Fibroblast of lung (primary cell): ENCODE measurements around the gene BBX. TPM values are rescaled to one million over a fixed set of nuclear protein-coding genes. Genes with fewer than 3 reads are reported as not detected.
A peak's percentile ranks its signal among the peaks of the same experiment; 100 is the strongest.

Experiments
- DNase-seq, 2 donors: peaks; one replicate each; pipeline versions ENCODE4 v3.0.0 to v3.0.0-alpha.2; 2010; ENCODE audit warnings: low read depth in 2 of 2
- H2AFZ ChIP-seq: 2 replicates; pipeline ENCODE4 v1.5.1; 2012; ENCODE audit warnings: low read length, control low read depth, inconsistent platforms
- H3K27ac ChIP-seq: 2 replicates; pipeline ENCODE4 v1.5.1; 2011; ENCODE audit warnings: low read length, control low read depth; ENCODE audit not compliant: insufficient read depth
- H3K27me3 ChIP-seq: 2 replicates; pipeline ENCODE4 v1.5.1; 2011; ENCODE audit warnings: mild to moderate bottlenecking, low read length; ENCODE audit not compliant: control insufficient read depth, insufficient read depth
- H3K36me3 ChIP-seq: 2 replicates; pipeline ENCODE4 v1.5.1; 2011; ENCODE audit warnings: low read length; ENCODE audit not compliant: control insufficient read depth, insufficient read depth
- H3K4me1 ChIP-seq: 2 replicates; pipeline ENCODE4 v1.5.1; 2011; ENCODE audit warnings: low read length; ENCODE audit not compliant: control insufficient read depth, insufficient read depth; ENCODE audit errors: extremely low read depth
- H3K4me2 ChIP-seq: 2 replicates; pipeline ENCODE4 v1.5.1; 2011; ENCODE audit warnings: low read length, control low read depth; ENCODE audit not compliant: insufficient read depth; ENCODE audit errors: extremely low read depth
- H3K4me3 ChIP-seq, 4 experiments: fragments of 200-600 bp in 1 of 4; sonication (generic) in 1 of 4; replicated peaks in 1 of 4; 2 replicates each; pipeline ENCODE4 v1.5.1; 2011 to 2016; ENCODE audit warnings: low read length in 4 of 4, low read depth in 3 of 4, mild to moderate bottlenecking in 3 of 4, control low read depth in 2 of 4, inconsistent platforms in 1 of 4, mixed read lengths in 1 of 4; ENCODE audit not compliant: insufficient read depth in 1 of 4; ENCODE audit errors: control extremely low read depth in 1 of 4
- H3K79me2 ChIP-seq: 2 replicates; pipeline ENCODE4 v1.5.1; 2012; ENCODE audit warnings: mild to moderate bottlenecking, low read length, inconsistent platforms; ENCODE audit not compliant: control insufficient read depth, insufficient read depth
- H3K9ac ChIP-seq: 2 replicates; pipeline ENCODE4 v1.5.1; 2011; ENCODE audit warnings: mild to moderate bottlenecking, low read length, control low read depth; ENCODE audit not compliant: insufficient read depth
- H3K9me3 ChIP-seq: 2 replicates; pipeline ENCODE4 v1.5.1; 2012; ENCODE audit warnings: low read depth, low read length; ENCODE audit not compliant: control insufficient read depth, insufficient read depth
- H4K20me1 ChIP-seq: 2 replicates; pipeline ENCODE4 v1.5.1; 2011; ENCODE audit warnings: low read length; ENCODE audit not compliant: control insufficient read depth, insufficient read depth; ENCODE audit errors: extremely low read depth
- CTCF ChIP-seq, 2 donors: IDR thresholded peaks in 1 of 2; conservative IDR thresholded peaks in 1 of 2; 1 replicate in 1 of 2; 2 replicates in 1 of 2; pipeline ENCODE4 v1.5.1; 2011 to 2012; ENCODE audit warnings: low read length in 2 of 2, control low read depth in 1 of 2, inconsistent platforms in 1 of 2, low read depth in 1 of 2, mild to moderate bottlenecking in 1 of 2
- EZH2 ChIP-seq: IDR thresholded peaks from 2 replicates; pipeline ENCODE4 v1.5.1; 2012; ENCODE audit warnings: low read length, control low read depth, mild to moderate bottlenecking; ENCODE audit errors: missing control alignments
- polyA plus RNA-seq, 2 donors: library from polyadenylated mRNA; depleted of rRNA in 1 of 2; stranded (reverse) in 1 of 2; unstranded in 1 of 2; fragments of >200 nt; gene quantifications; 2 replicates each; pipeline ENCODE4 v1.2.1, GENCODE V29; 2011 to 2012; ENCODE audit warnings: missing spikeins in 1 of 2
- total RNA-seq: library from RNA; depleted of rRNA; stranded (reverse); fragments of >200 nt; gene quantifications from 2 replicates; pipeline ENCODE4 v1.2.1, GENCODE V29; 2014

BBX gene
- total and polyA plus RNA-seq, 2 donors (not counting 1 experiment from before 2014, with no cell fraction given) = 50.0 to 71.2 TPM

GRCh38 chr3:107738486-107739183, 215.9 kb downstream of the BBX start:
- H3K79me2 ChIP-seq = no peaks in the 10 kb centered on the region
- TF ChIP-seq CTCF (conservative IDR thresholded peaks at IDR 0.05 in 1 of 2, IDR thresholded peaks at IDR 0.05 in 1 of 2; ENCODE audit: low read depth in 1 of 2, low read length in 2 of 2) (no peak), EZH2 (no peak)
- no peaks in the 10 kb centered on the region for H3K36me3 ChIP-seq
- H3K4me1 ChIP-seq = no peaks in the 10 kb centered on the region
- H3K27me3 ChIP-seq = no peaks in the 10 kb centered on the region
- H4K20me1 ChIP-seq = no peaks in the 10 kb centered on the region
- no peak overlapping the region for H3K4me3 ChIP-seq
- no peak overlapping the region for H3K4me2 ChIP-seq
- DNase-seq = no peak
- H2AFZ ChIP-seq = no peak overlapping the region
- no peak overlapping the region for H3K9ac ChIP-seq
- no peak overlapping the region for H3K27ac ChIP-seq
- H3K9me3 ChIP-seq = no peaks in the 10 kb centered on the region

- H4K20me1 ChIP-seq = no peaks in the 10 kb centered on the region
- H3K9me3 ChIP-seq = no peaks in the 10 kb centered on the region
- no peaks in the 10 kb centered on the region for H3K27me3 ChIP-seq
- no peak overlapping the region for H3K27ac ChIP-seq
- H3K36me3 ChIP-seq = no peaks in the 10 kb centered on the region
- no peaks in the 10 kb centered on the region for H3K4me1 ChIP-seq
- H3K4me3 ChIP-seq = no peak overlapping the region
- no peak overlapping the region for H2AFZ ChIP-seq
- TF ChIP-seq EZH2 (no peak), CTCF (conservative IDR thresholded peaks at IDR 0.05 in 1 of 2, IDR thresholded peaks at IDR 0.05 in 1 of 2; ENCODE audit: low read depth in 1 of 2, low read length in 2 of 2) (no peak)
- DNase-seq = no peak
- H3K4me2 ChIP-seq = no peak overlapping the region
- H3K9ac ChIP-seq = no peak overlapping the region
- no peaks in the 10 kb centered on the region for H3K79me2 ChIP-seq
These were observed 216.5 kb downstream of the BBX start for GRCh38 chr3:107739227-107739626.

- Histone ChIP-seq H3K4me2 (no peak overlapping the region), H2AFZ (no peak overlapping the region), H3K27ac (no peak overlapping the region), H4K20me1 (no peaks in the 10 kb centered on the region), H3K4me1 (no peaks in the 10 kb centered on the region), H3K9me3 (no peaks in the 10 kb centered on the region), H3K9ac (no peak overlapping the region), H3K79me2 (no peaks in the 10 kb centered on the region), H3K27me3 (no peaks in the 10 kb centered on the region), H3K36me3 (no peaks in the 10 kb centered on the region), H3K4me3 (no peak overlapping the region)
- peak; percentile 18 to 63 for DNase-seq
- TF ChIP-seq EZH2 (no peak), CTCF (conservative IDR thresholded peaks at IDR 0.05 in 1 of 2, IDR thresholded peaks at IDR 0.05 in 1 of 2; ENCODE audit: low read depth in 1 of 2, low read length in 2 of 2) (peak in 1 of 2 donors; percentile 43)
These were observed 218.5 kb downstream of the BBX start for GRCh38 chr3:107740992-107741896.
